ENCODE measurements around the gene TACO1.

DNA sequence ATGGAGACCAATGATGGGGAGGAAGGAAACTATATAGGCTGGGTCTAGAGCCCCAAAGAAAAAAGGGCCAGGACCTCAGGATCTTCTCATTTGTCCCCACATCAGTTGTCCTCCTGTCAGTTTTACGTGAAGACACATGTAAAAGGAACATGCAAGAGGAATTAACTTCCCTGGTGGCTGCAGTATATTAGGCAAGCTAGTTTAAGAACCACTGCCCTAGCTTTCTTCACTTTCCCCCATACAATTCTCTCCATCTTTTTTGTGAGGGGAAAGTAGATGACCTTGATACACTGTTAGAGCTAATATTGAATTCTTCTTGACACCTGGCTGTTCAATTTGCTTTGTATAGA lies 23.8 kb downstream of the TACO1 start:
- TF ChIP-seq KLF16 (tag by site-specific recombination; IDR thresholded peaks at IDR 0.05) (no peak), ZBTB7A (tag by site-specific recombination; IDR thresholded peaks at IDR 0.05; ENCODE audit: low read depth) (no peak), MYNN (tag by site-specific recombination; IDR thresholded peaks at IDR 0.05; ENCODE audit: borderline replicate concordance) (no peak), ZNF768 (tag by site-specific recombination; IDR thresholded peaks at IDR 0.05) (no peak), SETDB1 (IDR thresholded peaks at IDR 0.05; ENCODE audit: insufficient read length, low read length) (no peak), ZNF701 (tag by site-specific recombination; IDR thresholded peaks at IDR 0.05) (no peak), ZNF239 (tag by site-specific recombination; IDR thresholded peaks at IDR 0.05) (no peak), ZNF426 (tag by site-specific recombination; IDR thresholded peaks at IDR 0.05) (no peak)
- TF ChIP-seq, protein P1, sequence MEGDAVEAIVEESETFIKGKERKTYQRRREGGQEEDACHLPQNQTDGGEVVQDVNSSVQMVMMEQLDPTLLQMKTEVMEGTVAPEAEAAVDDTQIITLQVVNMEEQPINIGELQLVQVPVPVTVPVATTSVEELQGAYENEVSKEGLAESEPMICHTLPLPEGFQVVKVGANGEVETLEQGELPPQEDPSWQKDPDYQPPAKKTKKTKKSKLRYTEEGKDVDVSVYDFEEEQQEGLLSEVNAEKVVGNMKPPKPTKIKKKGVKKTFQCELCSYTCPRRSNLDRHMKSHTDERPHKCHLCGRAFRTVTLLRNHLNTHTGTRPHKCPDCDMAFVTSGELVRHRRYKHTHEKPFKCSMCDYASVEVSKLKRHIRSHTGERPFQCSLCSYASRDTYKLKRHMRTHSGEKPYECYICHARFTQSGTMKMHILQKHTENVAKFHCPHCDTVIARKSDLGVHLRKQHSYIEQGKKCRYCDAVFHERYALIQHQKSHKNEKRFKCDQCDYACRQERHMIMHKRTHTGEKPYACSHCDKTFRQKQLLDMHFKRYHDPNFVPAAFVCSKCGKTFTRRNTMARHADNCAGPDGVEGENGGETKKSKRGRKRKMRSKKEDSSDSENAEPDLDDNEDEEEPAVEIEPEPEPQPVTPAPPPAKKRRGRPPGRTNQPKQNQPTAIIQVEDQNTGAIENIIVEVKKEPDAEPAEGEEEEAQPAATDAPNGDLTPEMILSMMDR (tag by site-specific recombination; IDR thresholded peaks at IDR 0.05) = no peak
